A673 (cell line): ENCODE results near the gene MLXIP.

Experiments
- EZH2 ChIP-seq: fragments of 200-600 bp; sonication (generic); IDR thresholded peaks from 2 replicates; pipeline ENCODE4 v1.6.1; 2017; ENCODE audit warnings: borderline replicate concordance, low read depth, mild to moderate bottlenecking, mixed read lengths, antibody characterized with exemption, low read length; ENCODE audit not compliant: poor library complexity, severe bottlenecking
- TF ChIP-seq, protein P1 (sequence below): fragments of 300-800, 200-600 bp; sonication (generic); conservative IDR thresholded peaks from 2 replicates; pipeline ENCODE4 v1.5.1; 2017; ENCODE audit warnings: low read depth, mild to moderate bottlenecking, antibody characterized with exemption, low read length, moderate library complexity, mixed read lengths

DNA sequence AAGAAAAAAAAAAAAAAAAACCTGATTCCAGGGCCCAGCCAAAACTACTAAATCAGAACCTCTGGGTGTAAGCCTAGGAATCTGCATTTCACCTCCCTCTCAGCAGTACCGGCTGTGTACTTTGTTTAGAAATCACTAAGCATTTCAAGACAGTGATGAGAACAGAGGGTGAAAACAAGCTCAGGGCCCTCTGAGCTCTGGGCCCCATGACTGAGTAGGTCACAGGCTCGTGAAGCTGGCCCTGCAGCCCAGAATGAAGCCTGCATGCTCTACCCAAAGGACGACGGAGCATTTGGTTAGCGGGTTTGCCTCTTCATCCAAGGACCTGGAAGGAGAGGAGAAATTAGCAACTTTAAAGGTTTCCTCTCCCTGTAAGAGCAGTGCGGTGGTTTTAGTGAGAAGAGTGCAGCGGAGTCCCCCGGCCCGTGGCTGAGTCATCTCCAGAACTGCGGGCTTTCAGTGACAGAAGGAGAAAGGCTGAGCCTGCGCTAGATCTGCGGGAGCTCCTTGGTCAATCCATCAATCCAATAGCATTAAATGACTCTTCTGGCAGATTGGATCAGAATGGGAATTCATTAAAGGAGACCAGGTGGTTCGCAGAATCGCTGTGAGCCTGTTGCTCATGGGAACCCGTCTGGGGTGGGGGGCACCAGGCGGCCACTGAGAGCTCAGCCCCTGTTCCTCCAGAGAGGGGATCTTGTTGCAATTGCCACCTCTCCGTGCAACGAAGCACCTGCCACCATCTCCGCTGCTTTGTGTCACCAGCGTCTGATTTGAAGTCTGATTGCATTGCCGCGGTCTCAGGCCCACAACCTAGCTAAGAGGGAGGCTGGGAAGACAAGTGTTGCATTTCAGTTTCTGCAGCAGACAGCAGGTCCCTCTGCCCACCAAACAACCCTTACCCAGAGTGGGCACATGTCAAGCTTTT is 88.1 kb downstream of the MLXIP start:
- TF ChIP-seq, protein P1, sequence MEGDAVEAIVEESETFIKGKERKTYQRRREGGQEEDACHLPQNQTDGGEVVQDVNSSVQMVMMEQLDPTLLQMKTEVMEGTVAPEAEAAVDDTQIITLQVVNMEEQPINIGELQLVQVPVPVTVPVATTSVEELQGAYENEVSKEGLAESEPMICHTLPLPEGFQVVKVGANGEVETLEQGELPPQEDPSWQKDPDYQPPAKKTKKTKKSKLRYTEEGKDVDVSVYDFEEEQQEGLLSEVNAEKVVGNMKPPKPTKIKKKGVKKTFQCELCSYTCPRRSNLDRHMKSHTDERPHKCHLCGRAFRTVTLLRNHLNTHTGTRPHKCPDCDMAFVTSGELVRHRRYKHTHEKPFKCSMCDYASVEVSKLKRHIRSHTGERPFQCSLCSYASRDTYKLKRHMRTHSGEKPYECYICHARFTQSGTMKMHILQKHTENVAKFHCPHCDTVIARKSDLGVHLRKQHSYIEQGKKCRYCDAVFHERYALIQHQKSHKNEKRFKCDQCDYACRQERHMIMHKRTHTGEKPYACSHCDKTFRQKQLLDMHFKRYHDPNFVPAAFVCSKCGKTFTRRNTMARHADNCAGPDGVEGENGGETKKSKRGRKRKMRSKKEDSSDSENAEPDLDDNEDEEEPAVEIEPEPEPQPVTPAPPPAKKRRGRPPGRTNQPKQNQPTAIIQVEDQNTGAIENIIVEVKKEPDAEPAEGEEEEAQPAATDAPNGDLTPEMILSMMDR: no peak
- TF ChIP-seq EZH2: no peak
